Activated naive CD4-positive, alpha-beta T cell treated with anti-CD3 and anti-CD28 coated beads, Interleukin-2, amount 10 ng/mL, durations not matched to agents 7 days and 5 days (primary cell): ENCODE data around the gene SGMS1.
"Not testable (repeated sequence)": the region's sequence is repeated elsewhere in the genome, so short reads cannot be mapped to it uniquely, and the experiment has no call there.

Source experiments
- CTCF ChIA-PET: fragments of 350-600 bp; sonication (Branson Sonifier 250); formaldehyde crosslinking; loops from one replicate; lab custom pipeline; 2021; ENCODE audit warnings: antibody characterized with exemption; lab: Charles Lee
- DNase-seq: peaks from one replicate; pipeline ENCODE4 v3.0.0-alpha.2; 2020
- H3K27ac Mint-ChIP-seq: one replicate; pipeline ENCODE4 v1.8.0; 2021; ENCODE audit warnings: mild to moderate bottlenecking, moderate library complexity, mixed read lengths
- H3K27me3 Mint-ChIP-seq: one replicate; pipeline ENCODE4 v1.8.0; 2021; ENCODE audit warnings: mild to moderate bottlenecking, mixed read lengths
- H3K36me3 Mint-ChIP-seq: one replicate; pipeline ENCODE4 v1.8.0; 2021; ENCODE audit warnings: mixed read lengths
- H3K4me1 Mint-ChIP-seq: one replicate; pipeline ENCODE4 v1.8.0; 2021; ENCODE audit warnings: mixed read lengths
- H3K4me3 Mint-ChIP-seq: one replicate; pipeline ENCODE4 v1.8.0; 2021; ENCODE audit warnings: mild to moderate bottlenecking, moderate library complexity, mixed read lengths
- H3K9me3 Mint-ChIP-seq: one replicate; pipeline ENCODE4 v1.8.0; 2021; ENCODE audit warnings: mixed read lengths

SGMS1 gene

GRCh38 chr10:50650481-50650880, 26.7 kb upstream of the SGMS1 start:
- Mint-ChIP-seq H3K27ac (no peak overlapping the region), H3K36me3 (no peaks in the 10 kb centered on the region), H3K27me3 (peaks cover 21% of the 10 kb centered on the region), H3K9me3 (no peaks in the 10 kb centered on the region), H3K4me3 (no peak overlapping the region), H3K4me1 (peaks cover 16% of the 10 kb centered on the region)
- CTCF ChIA-PET: interaction anchor here (1.1 kb wide), 1 partner anchor 146 kb away, joined by 3 read pairs; no protein-coding TSS in a partner anchor
- DNase-seq: no peak

GRCh38 chr10:50648935-50649227, 25.1 kb upstream of the SGMS1 start:
- no peaks in the 10 kb centered on the region for H3K9me3 Mint-ChIP-seq
- H3K4me1 Mint-ChIP-seq: peaks cover 13% of the 10 kb centered on the region
- no peak overlapping the region for H3K4me3 Mint-ChIP-seq
- no peak overlapping the region for H3K27ac Mint-ChIP-seq
- no peak for DNase-seq
- no peaks in the 10 kb centered on the region for H3K36me3 Mint-ChIP-seq
- CTCF ChIA-PET: no interaction called here
- H3K27me3 Mint-ChIP-seq: peaks cover 11% of the 10 kb centered on the region

- Mint-ChIP-seq H3K27me3 (peaks cover 8% of the 10 kb centered on the region), H3K4me3 (no peak overlapping the region), H3K9me3 (no peaks in the 10 kb centered on the region), H3K4me1 (peaks cover 8% of the 10 kb centered on the region), H3K27ac (no peak overlapping the region), H3K36me3 (no peaks in the 10 kb centered on the region)
- CTCF ChIA-PET: interaction anchor here (1.1 kb wide), 1 partner anchor 11 kb away, joined by 3 read pairs; no protein-coding TSS in a partner anchor
- no peak for DNase-seq
Observed at GRCh38 chr10:50648089-50648934, 24.6 kb upstream of the SGMS1 start.

- CTCF ChIA-PET: interaction anchor here (1.1 kb wide), 1 partner anchor 10 kb away, joined by 3 read pairs; no protein-coding TSS in a partner anchor
- H3K4me1 Mint-ChIP-seq, H3K27ac Mint-ChIP-seq, DNase-seq, H3K4me3 Mint-ChIP-seq, H3K27me3 Mint-ChIP-seq, H3K9me3 Mint-ChIP-seq, H3K36me3 Mint-ChIP-seq: not testable (repeated sequence)
Observed at GRCh38 chr10:50647350-50647749, 23.6 kb upstream of the SGMS1 start.

- H3K27me3 Mint-ChIP-seq: peaks cover 8% of the 10 kb centered on the region
- CTCF ChIA-PET: interaction anchor here (1.3 kb wide), 1 partner anchor 8 kb away, joined by 6 read pairs; no protein-coding TSS in a partner anchor
- H3K27ac Mint-ChIP-seq: no peak overlapping the region
- no peaks in the 10 kb centered on the region for H3K9me3 Mint-ChIP-seq
- H3K4me3 Mint-ChIP-seq: no peak overlapping the region
- no peaks in the 10 kb centered on the region for H3K4me1 Mint-ChIP-seq
- no peak for DNase-seq
- H3K36me3 Mint-ChIP-seq: no peaks in the 10 kb centered on the region
Observed at GRCh38 chr10:50645236-50645635, 21.5 kb upstream of the SGMS1 start.

- no peaks in the 10 kb centered on the region for H3K27me3 Mint-ChIP-seq
- no peak for DNase-seq
- H3K9me3 Mint-ChIP-seq: no peaks in the 10 kb centered on the region
- no peaks in the 10 kb centered on the region for H3K36me3 Mint-ChIP-seq
- peaks cover 15% of the 10 kb centered on the region for H3K4me1 Mint-ChIP-seq
- no peak overlapping the region for H3K27ac Mint-ChIP-seq
- CTCF ChIA-PET: no interaction called here
- H3K4me3 Mint-ChIP-seq: no peak overlapping the region
Observed at GRCh38 chr10:50641626-50642025, 17.9 kb upstream of the SGMS1 start.

- Mint-ChIP-seq H3K9me3 (no peaks in the 10 kb centered on the region), H3K36me3 (no peaks in the 10 kb centered on the region), H3K27ac (no peak overlapping the region), H3K4me3 (no peak overlapping the region), H3K27me3 (peaks cover 2% of the 10 kb centered on the region), H3K4me1 (peaks cover 29% of the 10 kb centered on the region)
- CTCF ChIA-PET: no interaction called here
- DNase-seq: no peak
Observed at GRCh38 chr10:50640238-50640637, 16.5 kb upstream of the SGMS1 start.

GRCh38 chr10:50636618-50637579, 13.1 kb upstream of the SGMS1 start:
- H3K36me3 Mint-ChIP-seq: no peaks in the 10 kb centered on the region
- peaks cover 44% of the 10 kb centered on the region for H3K4me1 Mint-ChIP-seq
- CTCF ChIA-PET: interaction anchor here (1.1 to 2.1 kb wide), 6 partner anchors 9 to 99 kb away, joined by 3 to 7 read pairs (median 4); no protein-coding TSS in a partner anchor
- peak; percentile 35 for DNase-seq
- peak overlapping the region; percentile 74 for H3K27ac Mint-ChIP-seq
- peak overlapping the region; percentile 21 for H3K4me3 Mint-ChIP-seq
- H3K9me3 Mint-ChIP-seq: no peaks in the 10 kb centered on the region
- peaks cover 5% of the 10 kb centered on the region for H3K27me3 Mint-ChIP-seq

- Mint-ChIP-seq H3K36me3 (no peaks in the 10 kb centered on the region), H3K27me3 (peaks cover 5% of the 10 kb centered on the region), H3K27ac (no peak overlapping the region), H3K4me1 (peaks cover 44% of the 10 kb centered on the region), H3K4me3 (no peak overlapping the region), H3K9me3 (no peaks in the 10 kb centered on the region)
- DNase-seq: no peak
- CTCF ChIA-PET: no interaction called here
Observed at GRCh38 chr10:50635286-50635685, 11.5 kb upstream of the SGMS1 start.

GRCh38 chr10:50634479-50634878, 10.7 kb upstream of the SGMS1 start:
- Mint-ChIP-seq H3K9me3 (no peaks in the 10 kb centered on the region), H3K27me3 (peaks cover 5% of the 10 kb centered on the region), H3K27ac (no peak overlapping the region), H3K36me3 (no peaks in the 10 kb centered on the region), H3K4me3 (no peak overlapping the region), H3K4me1 (peaks cover 44% of the 10 kb centered on the region)
- no peak for DNase-seq
- CTCF ChIA-PET: no interaction called here

GRCh38 chr10:50631052-50631451, 7.3 kb upstream of the SGMS1 start:
- H3K36me3 Mint-ChIP-seq: no peaks in the 10 kb centered on the region
- no peak overlapping the region for H3K4me3 Mint-ChIP-seq
- no peaks in the 10 kb centered on the region for H3K9me3 Mint-ChIP-seq
- CTCF ChIA-PET: no interaction called here
- H3K4me1 Mint-ChIP-seq: peaks cover 27% of the 10 kb centered on the region
- DNase-seq: no peak
- H3K27ac Mint-ChIP-seq: no peak overlapping the region
- peaks cover 5% of the 10 kb centered on the region for H3K27me3 Mint-ChIP-seq

GRCh38 chr10:50629495-50630122, 5.9 kb upstream of the SGMS1 start:
- CTCF ChIA-PET: no interaction called here
- Mint-ChIP-seq H3K9me3 (no peaks in the 10 kb centered on the region), H3K36me3 (no peaks in the 10 kb centered on the region), H3K4me1 (peaks cover 25% of the 10 kb centered on the region), H3K27ac (no peak overlapping the region), H3K27me3 (no peaks in the 10 kb centered on the region), H3K4me3 (no peak overlapping the region)
- DNase-seq: no peak

- Mint-ChIP-seq H3K36me3 (no peaks in the 10 kb centered on the region), H3K4me3 (no peak overlapping the region), H3K9me3 (no peaks in the 10 kb centered on the region), H3K27ac (no peak overlapping the region), H3K4me1 (peaks cover 14% of the 10 kb centered on the region), H3K27me3 (no peaks in the 10 kb centered on the region)
- CTCF ChIA-PET: interaction anchor here (0.7 kb wide), 1 partner anchor 9 kb away, joined by 3 read pairs; no protein-coding TSS in a partner anchor
- no peak for DNase-seq
Observed at GRCh38 chr10:50627896-50628295, 4.1 kb upstream of the SGMS1 start.

GRCh38 chr10:50627443-50627842, 3.7 kb upstream of the SGMS1 start:
- Mint-ChIP-seq H3K27me3 (no peaks in the 10 kb centered on the region), H3K27ac (no peak overlapping the region), H3K4me1 (peaks cover 14% of the 10 kb centered on the region), H3K36me3 (no peaks in the 10 kb centered on the region), H3K4me3 (no peak overlapping the region), H3K9me3 (no peaks in the 10 kb centered on the region)
- no peak for DNase-seq
- CTCF ChIA-PET: interaction anchor here (0.7 kb wide), 1 partner anchor 9 kb away, joined by 3 read pairs; no protein-coding TSS in a partner anchor
